Lower leg skin (tissue), 3 donors: ENCODE measurements around the gene SDK2.

Experiments
- POLR2A ChIP-seq, 2 donors: fragments of 450-650 bp; IDR thresholded peaks; one replicate each; pipeline ENCODE4 v1.6.1; 2016 to 2017; ENCODE audit warnings: antibody characterized with exemption in 2 of 2, mild to moderate bottlenecking in 1 of 2, moderate library complexity in 1 of 2
- TF ChIP-seq, protein P1 (sequence below), 3 donors: fragments of 450-650 bp; IDR thresholded peaks; one replicate each; pipeline ENCODE4 v1.5.1; 2016; ENCODE audit warnings: antibody characterized with exemption in 3 of 3, mild to moderate bottlenecking in 3 of 3, moderate library complexity in 2 of 3

DNA sequence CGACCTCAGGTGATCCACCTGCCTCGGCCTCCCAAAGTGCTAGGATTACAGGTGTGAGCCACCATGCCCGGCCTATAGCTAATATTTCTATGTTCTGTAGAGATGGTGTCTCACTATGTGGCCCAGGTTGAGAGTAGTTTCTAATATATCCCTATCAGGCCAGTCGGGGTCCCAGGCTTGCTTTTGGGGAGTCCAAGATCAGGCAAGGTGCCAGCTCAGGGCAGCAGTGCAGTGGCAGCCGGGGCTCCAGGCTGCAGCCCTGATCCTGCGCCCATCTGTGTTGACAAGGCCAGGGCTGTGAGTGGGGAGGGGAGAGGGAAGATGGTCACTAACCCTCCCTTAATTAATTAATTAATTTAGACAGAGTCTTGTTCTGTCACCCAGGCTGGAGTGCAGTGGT is 254.8 kb downstream of the SDK2 start:
- TF ChIP-seq POLR2A (IDR thresholded peaks at IDR 0.05) = no peak
- TF ChIP-seq, protein P1, sequence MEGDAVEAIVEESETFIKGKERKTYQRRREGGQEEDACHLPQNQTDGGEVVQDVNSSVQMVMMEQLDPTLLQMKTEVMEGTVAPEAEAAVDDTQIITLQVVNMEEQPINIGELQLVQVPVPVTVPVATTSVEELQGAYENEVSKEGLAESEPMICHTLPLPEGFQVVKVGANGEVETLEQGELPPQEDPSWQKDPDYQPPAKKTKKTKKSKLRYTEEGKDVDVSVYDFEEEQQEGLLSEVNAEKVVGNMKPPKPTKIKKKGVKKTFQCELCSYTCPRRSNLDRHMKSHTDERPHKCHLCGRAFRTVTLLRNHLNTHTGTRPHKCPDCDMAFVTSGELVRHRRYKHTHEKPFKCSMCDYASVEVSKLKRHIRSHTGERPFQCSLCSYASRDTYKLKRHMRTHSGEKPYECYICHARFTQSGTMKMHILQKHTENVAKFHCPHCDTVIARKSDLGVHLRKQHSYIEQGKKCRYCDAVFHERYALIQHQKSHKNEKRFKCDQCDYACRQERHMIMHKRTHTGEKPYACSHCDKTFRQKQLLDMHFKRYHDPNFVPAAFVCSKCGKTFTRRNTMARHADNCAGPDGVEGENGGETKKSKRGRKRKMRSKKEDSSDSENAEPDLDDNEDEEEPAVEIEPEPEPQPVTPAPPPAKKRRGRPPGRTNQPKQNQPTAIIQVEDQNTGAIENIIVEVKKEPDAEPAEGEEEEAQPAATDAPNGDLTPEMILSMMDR (IDR thresholded peaks at IDR 0.05) = no peak
